H9 (cell line): Measurements from ENCODE around the gene LCMT2. TPM values are rescaled to one million over a fixed set of nuclear protein-coding genes. Genes with fewer than 3 reads are reported as not detected.

Source experiments
- DNase-seq: peaks from one replicate; pipeline ENCODE4 v3.0.0-alpha.2; 2017
- H2AFZ ChIP-seq: one replicate; pipeline ENCODE4 v1.6.1; 2013; ENCODE audit warnings: mild to moderate bottlenecking, low read length, control low read depth, moderate library complexity
- H2AK5ac ChIP-seq: 2 replicates; pipeline ENCODE4 v1.6.1; 2013; ENCODE audit warnings: low read length, control low read depth, mixed read lengths; ENCODE audit not compliant: insufficient read length
- H2BK120ac ChIP-seq: one replicate; pipeline ENCODE4 v1.6.1; 2013; ENCODE audit warnings: low read depth, mild to moderate bottlenecking, low read length, control low read depth, inconsistent platforms; ENCODE audit not compliant: poor library complexity, severe bottlenecking
- H2BK12ac ChIP-seq: 2 replicates; pipeline ENCODE4 v1.6.1; 2013; ENCODE audit warnings: low read length, control low read depth, mixed read lengths, low read depth; ENCODE audit not compliant: insufficient read length
- H2BK15ac ChIP-seq: 2 replicates; pipeline ENCODE4 v1.6.1; 2013; ENCODE audit warnings: low read depth, low read length, control low read depth
- H2BK20ac ChIP-seq: one replicate; pipeline ENCODE4 v1.6.1; 2013; ENCODE audit warnings: low read depth, mild to moderate bottlenecking, low read length, control low read depth, inconsistent platforms; ENCODE audit not compliant: poor library complexity, severe bottlenecking
- H2BK5ac ChIP-seq: 2 replicates; pipeline ENCODE4 v1.6.1; 2013; ENCODE audit warnings: low read length, control low read depth, mixed read lengths; ENCODE audit not compliant: insufficient read length
- H3K14ac ChIP-seq: 2 replicates; pipeline ENCODE4 v1.6.1; 2013; ENCODE audit warnings: low read length, control low read depth; ENCODE audit not compliant: insufficient read depth
- H3K18ac ChIP-seq: 2 replicates; pipeline ENCODE4 v1.6.1; 2013; ENCODE audit warnings: low read depth, mild to moderate bottlenecking, mixed read lengths, low read length, control low read depth; ENCODE audit not compliant: insufficient read length
- H3K23ac ChIP-seq: 2 replicates; pipeline ENCODE4 v1.6.1; 2013; ENCODE audit warnings: low read length, control low read depth, mixed read lengths, low read depth; ENCODE audit not compliant: insufficient read length
- H3K23me2 ChIP-seq: 2 replicates; pipeline ENCODE4 v1.6.1; 2013; ENCODE audit warnings: low read depth, mild to moderate bottlenecking, mixed read lengths, low read length, control low read depth; ENCODE audit not compliant: insufficient read length, poor library complexity, severe bottlenecking
- H3K27ac ChIP-seq: 2 replicates; pipeline ENCODE4 v1.5.1; 2013; ENCODE audit warnings: low read length, control low read depth, mixed read lengths, low read depth; ENCODE audit not compliant: insufficient read length
- H3K27me3 ChIP-seq: 2 replicates; pipeline ENCODE4 v1.6.1; 2013; ENCODE audit warnings: low read length, control low read depth, inconsistent platforms; ENCODE audit not compliant: insufficient read depth
- H3K4ac ChIP-seq: 2 replicates; pipeline ENCODE4 v1.6.1; 2013; ENCODE audit warnings: low read depth, mild to moderate bottlenecking, control low read depth, inconsistent platforms, low read length, moderate library complexity
- H3K4me1 ChIP-seq: 2 replicates; pipeline ENCODE4 v1.6.1; 2013; ENCODE audit warnings: low read length, control low read depth, inconsistent platforms; ENCODE audit not compliant: insufficient read depth
- H3K4me2 ChIP-seq: 2 replicates; pipeline ENCODE4 v1.6.1; 2013; ENCODE audit warnings: low read length, control low read depth, mixed read lengths; ENCODE audit not compliant: insufficient read length, insufficient read depth
- H3K56ac ChIP-seq: 2 replicates; pipeline ENCODE4 v1.6.1; 2013; ENCODE audit warnings: low read depth, mild to moderate bottlenecking, mixed read lengths, low read length, control low read depth; ENCODE audit not compliant: insufficient read length
- H3K79me1 ChIP-seq: 2 replicates; pipeline ENCODE4 v1.6.1; 2013; ENCODE audit warnings: low read depth, mild to moderate bottlenecking, moderate library complexity, low read length, control low read depth, inconsistent platforms; ENCODE audit not compliant: insufficient read depth, poor library complexity, severe bottlenecking
- H3K79me2 ChIP-seq: 2 replicates; pipeline ENCODE4 v1.6.1; 2013; ENCODE audit warnings: low read length, control low read depth, inconsistent platforms; ENCODE audit not compliant: insufficient read depth
- H3K9ac ChIP-seq: 2 replicates; pipeline ENCODE4 v1.6.1; 2013; ENCODE audit warnings: low read length, control low read depth, mixed read lengths; ENCODE audit not compliant: insufficient read length; ENCODE audit errors: extremely low read depth
- H3K9me3 ChIP-seq: one replicate; pipeline ENCODE4 v1.6.1; 2013; ENCODE audit warnings: low read depth, low read length, inconsistent platforms; ENCODE audit not compliant: control insufficient read depth
- H3T11ph ChIP-seq: one replicate; pipeline ENCODE4 v1.6.1; 2013; ENCODE audit warnings: mild to moderate bottlenecking, low read length, control low read depth, inconsistent platforms
- H4K20me1 ChIP-seq: one replicate; pipeline ENCODE4 v1.6.1; 2013; ENCODE audit not compliant: control insufficient read depth, insufficient read length, insufficient read depth
- H4K5ac ChIP-seq: 2 replicates; pipeline ENCODE4 v1.6.1; 2013; ENCODE audit warnings: low read depth, mild to moderate bottlenecking, mixed read lengths, low read length, control low read depth; ENCODE audit not compliant: insufficient read length
- H4K8ac ChIP-seq: replicated peaks from 2 replicates; pipeline ENCODE4 v1.6.1; 2013; ENCODE audit warnings: low read length, control low read depth, mixed read lengths, low read depth; ENCODE audit not compliant: insufficient read length
- H4K91ac ChIP-seq: 2 replicates; pipeline ENCODE4 v1.6.1; 2013; ENCODE audit warnings: low read depth, mild to moderate bottlenecking, moderate library complexity, mixed read lengths, low read length, control low read depth; ENCODE audit not compliant: insufficient read length
- H3K27ac Mint-ChIP-seq, 3 experiments: 2 replicates in 2 of 3; 3 replicates in 1 of 3; pipeline ENCODE4 v1.8.0; 2020 to 2021; ENCODE audit warnings: mixed read lengths in 3 of 3, mild to moderate bottlenecking in 1 of 3, moderate library complexity in 1 of 3
- H3K27me3 Mint-ChIP-seq: 2 replicates; pipeline ENCODE4 v1.8.0; 2021; ENCODE audit warnings: low read depth, mild to moderate bottlenecking, moderate library complexity, mixed read lengths
- H3K36me3 Mint-ChIP-seq, 3 experiments: 2 replicates in 2 of 3; 3 replicates in 1 of 3; pipeline ENCODE4 v1.8.0; 2020 to 2021; ENCODE audit warnings: low read depth in 3 of 3, mixed read lengths in 3 of 3; ENCODE audit not compliant: insufficient read depth in 1 of 3
- H3K4me1 Mint-ChIP-seq, 2 experiments: 2 replicates each; pipeline ENCODE4 v1.8.0; 2020; ENCODE audit warnings: mixed read lengths in 2 of 2
- H3K4me3 Mint-ChIP-seq, 2 experiments: 2 replicates in 1 of 2; 3 replicates in 1 of 2; pipeline ENCODE4 v1.8.0; 2020 to 2021; ENCODE audit warnings: mild to moderate bottlenecking in 2 of 2, mixed read lengths in 2 of 2, moderate library complexity in 1 of 2
- H3K9me3 Mint-ChIP-seq, 2 experiments: 2 replicates in 1 of 2; 3 replicates in 1 of 2; pipeline ENCODE4 v1.8.0; 2020; ENCODE audit warnings: mild to moderate bottlenecking in 2 of 2, mixed read lengths in 2 of 2, moderate library complexity in 1 of 2
- CTCF ChIP-seq: fragments of 200-600 bp; sonication (generic); conservative IDR thresholded peaks from 3 replicates; pipeline ENCODE4 v1.8.0; 2021; ENCODE audit warnings: antibody characterized with exemption, mild to moderate bottlenecking
- WGBS: extraction: QIAGEN DNeasy Blood & Tissue Kit; methylation state at CpG from one replicate; pipeline ENCODE4 v1.1.7; 2013; ENCODE audit warnings: missing lambda C conversion rate, low lambda C conversion rate, mixed read lengths; ENCODE audit not compliant: insufficient read length; ENCODE audit errors: extremely low coverage; 5-methylcytosine and 5-hydroxymethylcytosine counted together
- long read RNA-seq: library from polyadenylated mRNA; unstranded; transcript quantifications from one replicate; pipeline ENCODE4 v2.0.0, GENCODE V29; 2020
- total RNA-seq: library from RNA; stranded (reverse); gene quantifications from 2 replicates; pipeline ENCODE4 v1.2.1, GENCODE V29; 2021

Gene LCMT2
- total RNA-seq: 16.5 and 17.3 TPM in 2 replicates
- long read RNA-seq, full-length matches to known transcripts: 111 of 111 reads
- long read RNA-seq, partial matches to known transcripts: 0 of 111 reads
- long read RNA-seq, other reads (novel, unspliced or antisense): 0 of 111 reads

- Histone ChIP-seq H3K23ac (no peak within 1 kb of the TSS), H4K8ac (no peak within 1 kb of the TSS), H3T11ph (no peak within 1 kb of the TSS), H3K9ac (peak within 1 kb of the TSS; percentile 67), H3K23me2 (no peaks in the 10 kb centered on the region), H2BK20ac (no peak within 1 kb of the TSS), H3K79me2 (no peaks in the 10 kb centered on the region), H4K5ac (no peak within 1 kb of the TSS), H3K14ac (peak within 1 kb of the TSS; percentile 92), H4K91ac (no peak within 1 kb of the TSS), H4K20me1 (no peaks in the 10 kb centered on the region), H3K79me1 (peaks cover 9% of the 10 kb centered on the region), H3K18ac (peak within 1 kb of the TSS; percentile 95), H3K56ac (no peak within 1 kb of the TSS), H3K4me1 (peaks cover 3% of the 10 kb centered on the region; the same call in 1 of the 2 replicates), H2BK120ac (no peak within 1 kb of the TSS), H3K27me3 (no peaks in the 10 kb centered on the region), H2BK12ac (no peak within 1 kb of the TSS), H2AK5ac (no peak within 1 kb of the TSS), H3K4ac (no peak within 1 kb of the TSS), H2AFZ (peak within 1 kb of the TSS; percentile 93), H3K27ac (no peak within 1 kb of the TSS), H2BK15ac (no peak within 1 kb of the TSS), H3K9me3 (no peaks in the 10 kb centered on the region), H2BK5ac (no peak within 1 kb of the TSS), H3K4me2 (peak within 1 kb of the TSS; percentile 91)
- TF ChIP-seq CTCF: no peak
- peak within 1 kb of the TSS; percentile 93 to 98 (median 94); a peak in 6 of 7 replicates for H3K27ac Mint-ChIP-seq
- peak within 1 kb of the TSS; percentile 93 to 95 for H3K4me3 Mint-ChIP-seq
- peaks cover 3% of the 10 kb centered on the region for H3K27me3 Mint-ChIP-seq
- peak; percentile 96 for DNase-seq
- no CpG with 5 or more reads among the region's 86 CpGs for WGBS
- H3K4me1 Mint-ChIP-seq: peaks cover 21% of the 10 kb centered on the region in 2 experiments
- peaks cover 5 to 21% (median 12%) of the 10 kb centered on the region in 3 experiments; a peak in 5 of 7 replicates for H3K36me3 Mint-ChIP-seq
- H3K9me3 Mint-ChIP-seq: no peaks in the 10 kb centered on the region
These were observed at the start of gene LCMT2 for GRCh38 chr15:43329960-43330779. Gene LCMT2 (minus strand): TSS chr15:43330573. CDS start chr15:43330489, 84 bp downstream.
